ENCODE results near the gene EPS8L3. TPM values are rescaled to one million over a fixed set of nuclear protein-coding genes. Genes with fewer than 3 reads are reported as not detected.

EPS8L3 gene
- total RNA-seq, 1 donor from 2014 or later, result 0.11 TPM

- DNase-seq, result peak; percentile 9
These were observed 25.2 kb upstream of the EPS8L3 start for GRCh38 chr1:109788695-109789521.

DNA sequence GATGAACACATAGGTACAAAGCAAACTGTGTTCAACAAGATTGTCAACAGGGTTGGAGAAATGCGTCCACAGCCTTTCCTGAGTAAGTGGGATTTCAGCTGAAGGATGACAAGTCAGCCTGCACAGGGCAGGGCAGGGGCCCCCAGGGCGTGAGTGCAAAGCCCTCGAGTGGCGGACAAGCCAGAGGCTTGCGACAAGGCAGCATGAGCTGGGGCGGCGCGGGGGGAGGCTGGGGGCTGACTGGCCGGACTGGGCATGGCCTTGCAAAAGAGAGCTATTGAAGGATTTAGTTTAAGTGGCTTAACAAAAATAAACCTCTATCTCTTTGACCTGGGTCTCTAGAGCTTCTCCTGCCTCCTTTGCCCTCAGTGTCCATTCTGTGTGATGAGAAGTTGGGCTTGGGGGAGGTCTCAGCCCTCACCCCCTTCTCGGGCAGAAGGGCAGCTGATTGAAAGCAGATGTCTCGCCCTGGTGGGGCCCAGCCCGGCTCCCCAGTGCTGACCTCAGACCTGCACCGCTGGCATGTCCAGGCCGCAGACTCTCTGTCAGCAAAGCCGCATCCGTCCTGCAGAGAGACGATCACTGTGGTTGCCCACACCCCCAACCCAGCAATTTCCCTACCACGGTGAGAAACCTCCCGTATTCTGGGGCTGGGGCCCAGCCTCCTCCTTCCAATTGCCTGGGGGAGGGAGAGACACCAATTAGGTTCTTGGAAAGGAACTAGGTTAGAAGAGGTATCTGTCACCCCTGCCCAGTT is 24.3 kb upstream of the EPS8L3 start:
- Histone ChIP-seq H3K4me3 (no peak overlapping the region), H3K27ac (replicated peaks) (no peak overlapping the region), H3K36me3 (no peaks in the 10 kb centered on the region), H3K4me1 (peaks cover 52% of the 10 kb centered on the region), H3K9me3 (replicated peaks) (no peaks in the 10 kb centered on the region), H3K27me3 (ENCODE audit: low read depth) (no peaks in the 10 kb centered on the region)
- peak; percentile 9 for DNase-seq
- TF ChIP-seq, protein P1, sequence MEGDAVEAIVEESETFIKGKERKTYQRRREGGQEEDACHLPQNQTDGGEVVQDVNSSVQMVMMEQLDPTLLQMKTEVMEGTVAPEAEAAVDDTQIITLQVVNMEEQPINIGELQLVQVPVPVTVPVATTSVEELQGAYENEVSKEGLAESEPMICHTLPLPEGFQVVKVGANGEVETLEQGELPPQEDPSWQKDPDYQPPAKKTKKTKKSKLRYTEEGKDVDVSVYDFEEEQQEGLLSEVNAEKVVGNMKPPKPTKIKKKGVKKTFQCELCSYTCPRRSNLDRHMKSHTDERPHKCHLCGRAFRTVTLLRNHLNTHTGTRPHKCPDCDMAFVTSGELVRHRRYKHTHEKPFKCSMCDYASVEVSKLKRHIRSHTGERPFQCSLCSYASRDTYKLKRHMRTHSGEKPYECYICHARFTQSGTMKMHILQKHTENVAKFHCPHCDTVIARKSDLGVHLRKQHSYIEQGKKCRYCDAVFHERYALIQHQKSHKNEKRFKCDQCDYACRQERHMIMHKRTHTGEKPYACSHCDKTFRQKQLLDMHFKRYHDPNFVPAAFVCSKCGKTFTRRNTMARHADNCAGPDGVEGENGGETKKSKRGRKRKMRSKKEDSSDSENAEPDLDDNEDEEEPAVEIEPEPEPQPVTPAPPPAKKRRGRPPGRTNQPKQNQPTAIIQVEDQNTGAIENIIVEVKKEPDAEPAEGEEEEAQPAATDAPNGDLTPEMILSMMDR (IDR thresholded peaks at IDR 0.05; ENCODE audit: borderline replicate concordance), result no peak
- intact Hi-C loops (cut with micrococcal nuclease), result no loop called here

More at GRCh38 chr1:109788695-109789521, 25.2 kb upstream of the EPS8L3 start:
- intact Hi-C loops (cut with micrococcal nuclease), result no loop called here
- no peak overlapping the region for H3K27ac ChIP-seq (replicated peaks)
- peaks cover 56% of the 10 kb centered on the region for H3K4me1 ChIP-seq
- H3K36me3 ChIP-seq, result no peaks in the 10 kb centered on the region
- no peak overlapping the region for H3K4me3 ChIP-seq
- no peaks in the 10 kb centered on the region for H3K9me3 ChIP-seq (replicated peaks)
- TF ChIP-seq, protein P1 (IDR thresholded peaks at IDR 0.05; ENCODE audit: borderline replicate concordance), result peak; percentile 29
- no peaks in the 10 kb centered on the region for H3K27me3 ChIP-seq (ENCODE audit: low read depth)

DNA sequence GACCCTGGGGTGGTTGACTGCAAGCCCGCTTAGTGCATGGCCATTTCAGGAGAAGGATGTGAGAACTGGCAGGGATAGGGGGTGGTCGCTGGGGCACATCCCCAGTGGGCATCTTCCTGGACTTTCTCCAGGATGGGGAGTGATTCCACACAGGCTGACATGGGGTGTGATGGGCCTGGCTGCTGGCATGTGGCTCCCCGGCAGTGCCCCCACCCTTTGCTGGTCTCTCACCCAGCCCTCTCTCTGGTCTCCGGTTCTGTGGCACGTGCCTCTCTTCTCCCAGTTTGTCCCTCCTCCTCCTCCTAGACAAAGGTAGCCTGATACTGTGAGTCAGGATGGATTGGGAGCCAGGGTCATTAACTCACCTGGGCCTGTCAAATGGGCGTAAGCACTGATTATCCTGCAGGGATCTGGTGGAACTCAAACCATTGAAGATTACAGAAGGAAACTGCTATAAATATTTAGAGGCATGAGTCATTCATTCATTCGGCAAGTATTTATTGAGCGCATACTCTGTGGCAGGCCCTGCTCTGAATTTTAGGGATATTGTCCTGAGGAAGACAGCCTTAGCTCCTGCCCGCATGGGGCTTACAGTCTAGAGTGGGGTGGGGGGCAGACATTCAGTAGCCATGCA is 23.6 kb upstream of the EPS8L3 start:
- H3K4me3 ChIP-seq, result no peak overlapping the region
- peaks cover 45% of the 10 kb centered on the region for H3K4me1 ChIP-seq
- no peaks in the 10 kb centered on the region for H3K27me3 ChIP-seq (ENCODE audit: low read depth)
- intact Hi-C loops (cut with micrococcal nuclease), result no loop called here
- peak; percentile 9 for DNase-seq
- no peaks in the 10 kb centered on the region for H3K9me3 ChIP-seq (replicated peaks)
- H3K27ac ChIP-seq (replicated peaks), result no peak overlapping the region
- H3K36me3 ChIP-seq, result no peaks in the 10 kb centered on the region
- TF ChIP-seq, protein P1 (IDR thresholded peaks at IDR 0.05; ENCODE audit: borderline replicate concordance), result no peak

- Histone ChIP-seq H3K4me3 (no peak overlapping the region), H3K9me3 (replicated peaks) (no peaks in the 10 kb centered on the region), H3K4me1 (peaks cover 38% of the 10 kb centered on the region), H3K36me3 (no peaks in the 10 kb centered on the region), H3K27ac (replicated peaks) (no peak overlapping the region), H3K27me3 (ENCODE audit: low read depth) (no peaks in the 10 kb centered on the region)
- intact Hi-C loops (cut with micrococcal nuclease), result no loop called here
- TF ChIP-seq, protein P1 (IDR thresholded peaks at IDR 0.05; ENCODE audit: borderline replicate concordance), result no peak
- DNase-seq, result peak; percentile 7
These were observed 22.9 kb upstream of the EPS8L3 start for GRCh38 chr1:109786531-109787021.

GRCh38 chr1:109786112-109786480 is 22.4 kb upstream of the EPS8L3 start:
- peaks cover 33% of the 10 kb centered on the region for H3K4me1 ChIP-seq
- intact Hi-C loops (cut with micrococcal nuclease), result no loop called here
- H3K9me3 ChIP-seq (replicated peaks), result peaks cover 2% of the 10 kb centered on the region
- TF ChIP-seq, protein P1 (IDR thresholded peaks at IDR 0.05; ENCODE audit: borderline replicate concordance), result no peak
- no peaks in the 10 kb centered on the region for H3K36me3 ChIP-seq
- no peak overlapping the region for H3K27ac ChIP-seq (replicated peaks)
- no peak overlapping the region for H3K4me3 ChIP-seq
- no peaks in the 10 kb centered on the region for H3K27me3 ChIP-seq (ENCODE audit: low read depth)
- peak; percentile 7 for DNase-seq
